HG03095 (cell line): Measurements from ENCODE around the gene NDUFAF3.

Experiments
- ATAC-seq: cut with Tn5 transposase; IDR thresholded peaks from one replicate; pipeline ENCODE4 v1.9.1; 2021; ENCODE audit warnings: moderate library complexity; ENCODE audit not compliant: unreplicated experiment

NDUFAF3 gene

DNA sequence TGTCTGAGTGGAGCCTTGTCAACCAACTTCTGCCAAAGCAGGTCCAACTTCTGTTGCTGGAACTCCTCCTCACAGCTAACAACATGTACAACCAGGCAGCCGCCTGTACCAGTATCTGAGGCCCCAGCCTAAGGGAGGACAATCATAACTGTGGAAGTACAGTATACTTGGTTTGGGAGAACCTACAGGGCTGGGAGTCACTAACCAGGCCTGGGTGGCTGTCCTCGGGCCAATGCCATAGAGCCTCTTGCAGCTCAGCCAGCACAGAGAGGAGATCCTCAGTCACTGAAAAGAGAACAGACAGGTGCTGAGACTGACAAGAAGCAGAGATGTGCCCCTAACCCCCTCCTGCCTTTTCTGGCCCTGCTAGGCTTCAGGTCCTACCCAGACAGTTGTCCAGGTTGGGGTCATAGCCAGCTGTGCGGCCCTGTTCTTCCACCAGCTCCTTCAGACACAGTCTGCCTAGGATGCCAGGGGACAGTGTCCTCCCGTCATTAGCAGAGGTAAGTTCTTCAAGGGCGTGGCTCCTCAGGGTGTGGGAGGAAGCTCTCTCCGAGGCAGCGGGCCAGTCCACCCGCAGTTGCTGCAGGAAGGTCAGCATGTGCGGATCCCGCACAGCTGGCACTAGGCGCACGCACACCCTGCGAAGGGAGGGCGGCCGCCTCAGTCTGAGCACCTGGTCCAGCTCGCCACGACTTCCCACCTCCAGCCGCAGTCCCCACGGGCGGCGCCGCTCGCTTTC, 4.5 kb upstream of the NDUFAF3 start:
- no peak for ATAC-seq

DNA sequence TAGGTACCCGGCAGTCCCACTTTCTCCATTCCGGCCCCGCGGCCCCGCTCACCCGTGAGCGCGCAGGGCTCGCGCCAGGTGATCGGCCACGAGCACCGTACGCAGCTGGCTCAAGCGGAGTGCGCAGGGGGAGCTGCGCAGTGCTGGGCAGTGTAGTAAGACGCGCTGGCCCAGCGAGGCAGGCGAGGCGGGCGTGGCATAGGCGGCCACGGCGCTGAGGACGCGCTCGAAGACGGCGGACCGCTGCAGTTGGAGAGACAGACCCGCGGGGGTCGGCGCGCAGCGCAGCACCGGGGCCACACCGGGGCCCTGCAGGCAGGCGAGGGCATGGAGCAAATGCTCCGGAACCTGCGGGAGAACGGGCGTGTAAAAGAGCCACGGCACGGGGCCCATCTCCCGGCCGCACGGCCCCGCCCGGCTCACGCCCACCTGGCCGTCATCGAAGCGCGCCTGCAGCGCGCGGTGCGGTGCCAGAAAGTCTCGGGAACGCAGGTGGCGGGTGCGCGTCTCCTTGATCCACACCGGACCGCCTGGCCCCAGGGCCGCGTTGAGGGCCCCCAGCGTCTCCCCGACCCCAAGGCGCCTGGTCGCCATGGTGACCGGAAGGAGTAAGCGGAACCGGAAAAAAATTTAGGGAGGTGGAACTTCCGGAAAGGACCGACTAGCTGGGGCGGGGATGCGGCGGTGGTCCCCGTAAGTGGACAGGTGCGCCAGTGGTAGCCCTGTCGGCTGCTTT, 3.8 kb upstream of the NDUFAF3 start, which contains the start of gene DALRD3:
DALRD3 (minus strand) TSS at position 610 of the 736 bp plus-strand sequence; CDS start at position 594, 16 bp downstream.
- peak; percentile 25 for ATAC-seq

DNA sequence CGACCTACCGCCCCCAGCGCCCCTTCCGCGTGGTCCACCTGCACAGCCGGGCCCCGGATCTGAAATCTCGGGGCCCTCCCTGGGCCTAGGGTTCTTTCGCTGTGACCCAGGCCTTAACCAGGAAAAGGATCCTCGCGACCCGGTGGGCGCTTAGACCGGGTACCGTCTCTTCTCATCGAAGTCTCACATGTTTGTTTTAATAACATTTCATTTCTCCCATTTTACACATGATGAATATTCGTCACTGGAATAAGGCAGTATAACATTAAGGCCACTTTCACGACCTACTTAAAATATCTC, 3.3 kb upstream of the NDUFAF3 start:
- no peak for ATAC-seq

GRCh38 chr3:49019941-49020329, 2.0 kb upstream of the NDUFAF3 start:
- no peak for ATAC-seq

GRCh38 chr3:49020330-49021212, 1.4 kb upstream of the NDUFAF3 start:
- ATAC-seq, result peak; percentile 0

- peak; percentile 38 for ATAC-seq
These were observed 608 bp upstream of the NDUFAF3 start for GRCh38 chr3:49021213-49021812.

GRCh38 chr3:49022688-49023171, 809 bp downstream of the NDUFAF3 start:
- no peak for ATAC-seq

DNA sequence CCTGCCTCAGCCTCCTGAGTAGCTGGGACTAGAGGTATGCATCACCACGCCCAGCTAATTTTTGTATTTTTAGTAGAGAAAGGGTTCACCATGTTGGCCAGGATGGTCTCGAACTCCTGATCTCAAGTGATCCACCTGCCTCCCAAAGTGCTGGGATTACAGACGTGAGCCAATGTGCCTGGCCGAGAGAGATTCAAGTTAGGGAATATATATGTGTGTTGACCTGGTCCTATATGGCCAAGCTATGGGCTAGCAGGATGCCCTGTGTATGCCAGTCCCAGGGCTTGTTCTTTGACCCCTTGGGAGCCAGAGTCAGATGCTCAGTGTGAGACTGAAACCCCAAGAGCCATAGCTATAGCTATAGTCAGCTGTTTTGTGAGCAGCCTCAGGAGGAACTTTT, 1.9 kb downstream of the NDUFAF3 start:
- ATAC-seq, result no peak

- ATAC-seq, result no peak
These were observed 2.5 kb downstream of the NDUFAF3 start for GRCh38 chr3:49024449-49024848.

- ATAC-seq, result no peak
These were observed 3.3 kb downstream of the NDUFAF3 start for GRCh38 chr3:49025005-49025792.

- ATAC-seq, result no peak
These were observed 4.0 kb downstream of the NDUFAF3 start for GRCh38 chr3:49025793-49026520.

GRCh38 chr3:49026536-49026935, 4.6 kb downstream of the NDUFAF3 start:
- no peak for ATAC-seq

GRCh38 chr3:49027634-49028033, 5.7 kb downstream of the NDUFAF3 start:
- no peak for ATAC-seq

DNA sequence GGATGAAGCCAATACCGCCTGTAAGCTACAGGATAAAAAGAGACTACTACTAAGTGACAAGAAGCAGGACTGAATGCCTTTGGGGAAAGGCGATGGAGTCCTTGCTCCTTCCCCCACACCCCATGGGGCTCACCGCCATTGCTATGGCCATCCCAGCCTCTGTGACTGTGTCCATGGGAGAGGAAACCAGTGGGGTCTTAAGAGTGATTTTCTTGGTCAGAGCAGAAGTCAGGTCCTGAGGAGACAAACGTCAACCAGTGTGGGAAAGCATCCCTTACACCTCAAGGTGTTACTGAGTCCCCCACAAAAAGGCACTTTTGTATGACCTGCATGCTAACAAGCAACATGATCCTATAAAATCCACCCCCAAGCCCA, 6.4 kb downstream of the NDUFAF3 start:
- ATAC-seq, result no peak

DNA sequence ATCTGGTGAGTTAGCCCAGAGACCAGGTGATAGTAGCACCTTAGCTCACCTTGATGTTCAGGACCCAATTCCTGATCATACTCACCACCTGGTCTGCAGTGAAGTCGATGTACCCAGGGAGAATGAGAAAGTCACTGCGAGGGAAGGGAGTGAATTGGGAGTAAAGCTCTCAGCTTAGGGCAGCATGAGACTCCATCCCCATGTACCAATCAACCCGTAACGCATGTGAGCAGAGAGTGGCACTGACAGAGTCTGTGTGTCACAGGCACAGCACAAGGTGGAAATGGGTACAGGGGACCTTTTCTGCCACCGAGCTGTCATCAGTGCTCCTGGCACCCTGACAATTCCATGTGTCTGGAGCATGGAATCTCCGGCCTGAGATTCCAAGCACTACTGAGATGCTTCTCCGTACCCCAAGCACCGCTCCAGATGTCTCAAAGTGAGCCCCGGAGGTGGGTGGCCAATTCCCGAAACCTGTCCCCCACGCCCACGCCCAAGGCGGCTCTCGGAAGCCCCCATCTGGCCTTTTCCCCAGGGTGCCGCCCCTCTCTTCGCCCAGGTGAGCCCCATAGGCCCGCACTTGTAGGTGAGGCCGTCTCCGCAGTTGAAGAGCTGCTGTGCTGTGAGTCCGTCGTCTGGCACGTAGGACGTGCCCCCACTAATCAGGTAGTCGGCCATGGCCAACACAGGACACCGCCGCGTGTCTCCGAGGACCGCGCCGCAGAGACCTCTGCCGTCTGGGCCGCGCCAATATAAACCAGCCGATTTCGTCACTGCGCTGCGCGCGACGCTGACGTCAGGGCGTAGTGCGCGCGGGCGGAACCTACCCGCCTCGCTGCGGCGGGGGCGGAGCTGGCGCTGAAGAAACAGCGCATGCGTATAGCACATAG, 7.0 kb downstream of the NDUFAF3 start, which contains the start of gene IMPDH2:
IMPDH2 (minus strand) TSS at position 726 of the 890 bp plus-strand sequence; CDS start at position 678, 48 bp downstream.
- peak; percentile 82 for ATAC-seq

GRCh38 chr3:49029563-49029884, 7.6 kb downstream of the NDUFAF3 start:
- ATAC-seq, result no peak

DNA sequence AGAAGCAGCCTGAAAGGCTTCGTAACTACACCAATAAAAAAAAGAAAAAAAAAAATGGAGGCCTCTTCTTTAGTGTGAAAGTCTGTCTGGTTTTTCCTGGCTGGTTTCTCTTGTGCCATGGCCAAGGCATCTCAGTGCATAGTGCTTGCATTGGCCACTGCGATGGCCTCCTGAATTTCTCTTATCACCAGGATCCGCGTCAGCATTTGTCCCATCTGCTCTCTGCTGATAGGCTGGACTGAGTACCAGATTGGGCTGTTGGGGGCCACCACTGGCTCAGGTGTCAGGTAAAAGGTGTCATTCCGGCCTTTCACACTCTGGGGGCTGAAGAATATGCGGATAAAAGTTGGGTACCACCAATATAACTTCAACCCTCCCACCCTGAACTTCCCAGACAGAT, 8.4 kb downstream of the NDUFAF3 start:
- no peak for ATAC-seq

GRCh38 chr3:49032646-49033304, 10.9 kb downstream of the NDUFAF3 start:
- no peak for ATAC-seq
